Measurements from ENCODE around the gene SLC9A7. TPM values are rescaled to one million over a fixed set of nuclear protein-coding genes. Genes with fewer than 3 reads are reported as not detected.
A peak's percentile ranks its signal among the peaks of the same experiment; 100 is the strongest.

Gene SLC9A7
- total RNA-seq, 1 donor from 2014 or later = 3.5 TPM

GRCh38 chrX:46572340-46572936 lies 186.5 kb downstream of the SLC9A7 start:
- H3K9ac ChIP-seq = no peak overlapping the region
- peak overlapping the region; percentile 85 for H3K4me3 Mint-ChIP-seq
- peaks cover 12% of the 10 kb centered on the region for H3F3A ChIP-seq (ENCODE audit: low read depth)
- H3K4me2 ChIP-seq = no peak overlapping the region
- peaks cover 7% of the 10 kb centered on the region for H3K27me3 Mint-ChIP-seq (ENCODE audit: insufficient read depth, low read depth)
- peaks cover 2% of the 10 kb centered on the region for H3K36me3 Mint-ChIP-seq
- H3K27ac Mint-ChIP-seq = no peak overlapping the region
- peaks cover 19% of the 10 kb centered on the region for H3K27me3 ChIP-seq
- H4K20me1 ChIP-seq (ENCODE audit: low read depth) = peaks cover 9% of the 10 kb centered on the region
- DNase-seq (ENCODE audit: low spot score) = no peak
- H3K27ac ChIP-seq = no peak overlapping the region
- no peak overlapping the region for H3K4me3 ChIP-seq
- H3K79me2 ChIP-seq (ENCODE audit: low read depth) = no peaks in the 10 kb centered on the region
- no peaks in the 10 kb centered on the region for H3K9me3 ChIP-seq (ENCODE audit: low read depth)
- peaks cover 16% of the 10 kb centered on the region for H3K4me1 Mint-ChIP-seq
- peaks cover 6% of the 10 kb centered on the region for H3K9me3 Mint-ChIP-seq
- no peaks in the 10 kb centered on the region for H3K36me3 ChIP-seq
- no peaks in the 10 kb centered on the region for H3K4me1 ChIP-seq
- no peak for TF ChIP-seq EZH2phosphoT487 (IDR thresholded peaks at IDR 0.05)
- TF ChIP-seq CTCF (IDR thresholded peaks at IDR 0.05) = no peak
- TF ChIP-seq EZH2 (IDR thresholded peaks at IDR 0.05) = no peak
- H2AFZ ChIP-seq (replicated peaks) = no peak overlapping the region

DNA sequence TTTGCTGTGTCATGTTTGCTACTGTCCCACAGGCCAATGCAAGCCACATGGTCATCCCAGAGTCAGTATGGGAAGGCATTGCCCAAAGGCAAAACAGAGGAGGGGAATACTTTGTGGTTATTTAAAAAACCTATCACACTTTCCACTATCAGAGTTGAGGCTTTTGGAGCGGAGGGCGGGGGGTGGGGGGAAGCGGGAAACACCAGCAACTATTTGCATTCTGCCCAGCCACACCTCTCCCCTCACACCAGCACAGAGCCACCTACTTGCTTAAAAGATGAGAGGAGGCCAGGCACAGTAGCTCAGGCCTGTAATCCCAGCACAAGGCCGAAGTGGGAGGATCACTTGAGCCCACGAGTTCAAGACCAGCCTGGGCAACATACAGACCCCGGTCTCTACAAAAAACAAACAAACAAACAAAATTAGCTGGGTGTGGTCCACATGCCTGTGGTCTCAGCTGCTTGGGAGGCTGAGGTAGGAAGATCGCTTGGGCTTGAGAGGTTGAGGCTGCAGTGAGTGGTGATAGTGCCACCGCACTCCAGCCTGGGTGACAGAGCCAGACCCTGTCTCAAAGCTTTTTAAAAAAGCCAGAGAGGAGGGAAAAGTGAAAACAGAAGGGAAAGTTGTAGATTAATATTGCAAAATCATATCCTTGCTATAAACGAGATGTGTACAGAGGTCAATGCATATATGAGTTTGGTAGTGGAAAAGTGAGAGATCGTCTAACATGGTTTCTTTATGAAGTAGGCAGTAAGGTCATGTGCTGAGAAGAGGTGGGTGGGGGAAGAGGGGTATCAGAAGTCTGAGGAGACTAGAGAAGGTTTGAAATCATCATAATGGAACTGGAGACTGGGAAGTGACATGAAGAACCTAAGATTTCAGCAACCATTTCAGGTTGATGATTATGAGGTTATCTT lies 187.2 kb downstream of the SLC9A7 start:
- TF ChIP-seq EZH2phosphoT487 (IDR thresholded peaks at IDR 0.05) = no peak
- TF ChIP-seq CTCF (IDR thresholded peaks at IDR 0.05) = no peak
- TF ChIP-seq EZH2 (IDR thresholded peaks at IDR 0.05) = no peak
- peaks cover 2% of the 10 kb centered on the region for H3K36me3 Mint-ChIP-seq
- H3K27me3 ChIP-seq = peaks cover 19% of the 10 kb centered on the region
- H3K9ac ChIP-seq = no peak overlapping the region
- no peak overlapping the region for H3K27ac Mint-ChIP-seq
- peaks cover 7% of the 10 kb centered on the region for H4K20me1 ChIP-seq (ENCODE audit: low read depth)
- H3K9me3 ChIP-seq (ENCODE audit: low read depth) = no peaks in the 10 kb centered on the region
- H3K9me3 Mint-ChIP-seq = peaks cover 6% of the 10 kb centered on the region
- no peaks in the 10 kb centered on the region for H3K36me3 ChIP-seq
- no peak overlapping the region for H3K4me3 ChIP-seq
- peaks cover 7% of the 10 kb centered on the region for H3K27me3 Mint-ChIP-seq (ENCODE audit: insufficient read depth, low read depth)
- H3K27ac ChIP-seq = no peak overlapping the region
- no peaks in the 10 kb centered on the region for H3K79me2 ChIP-seq (ENCODE audit: low read depth)
- no peak overlapping the region for H2AFZ ChIP-seq (replicated peaks)
- H3K4me1 Mint-ChIP-seq = peaks cover 15% of the 10 kb centered on the region
- DNase-seq (ENCODE audit: low spot score) = no peak
- H3K4me3 Mint-ChIP-seq = peak overlapping the region; percentile 70
- no peak overlapping the region for H3K4me2 ChIP-seq
- H3F3A ChIP-seq (ENCODE audit: low read depth) = peaks cover 12% of the 10 kb centered on the region
- no peaks in the 10 kb centered on the region for H3K4me1 ChIP-seq

- no peak overlapping the region for H3K9ac ChIP-seq
- H3K9me3 Mint-ChIP-seq = peaks cover 6% of the 10 kb centered on the region
Measured at GRCh38 chrX:46569621-46570020, 189.3 kb downstream of the SLC9A7 start.

More at GRCh38 chrX:46569621-46570020, 189.3 kb downstream of the SLC9A7 start:
- no peak overlapping the region for H3K4me3 ChIP-seq
- TF ChIP-seq EZH2 (IDR thresholded peaks at IDR 0.05) = no peak
- TF ChIP-seq CTCF (IDR thresholded peaks at IDR 0.05) = no peak
- TF ChIP-seq EZH2phosphoT487 (IDR thresholded peaks at IDR 0.05) = no peak
- no peaks in the 10 kb centered on the region for H3K36me3 ChIP-seq
- no peak overlapping the region for H3K27ac Mint-ChIP-seq
- no peaks in the 10 kb centered on the region for H3K4me1 ChIP-seq
- H3K4me3 Mint-ChIP-seq = no peak overlapping the region
- H3K27me3 ChIP-seq = peaks cover 6% of the 10 kb centered on the region
- no peaks in the 10 kb centered on the region for H3K9me3 ChIP-seq (ENCODE audit: low read depth)
- no peak overlapping the region for H3K27ac ChIP-seq
- H3K79me2 ChIP-seq (ENCODE audit: low read depth) = no peaks in the 10 kb centered on the region
- peaks cover 2% of the 10 kb centered on the region for H4K20me1 ChIP-seq (ENCODE audit: low read depth)
- no peak overlapping the region for H3K4me2 ChIP-seq
- H3K4me1 Mint-ChIP-seq = peaks cover 9% of the 10 kb centered on the region
- H3F3A ChIP-seq (ENCODE audit: low read depth) = peaks cover 12% of the 10 kb centered on the region
- H3K36me3 Mint-ChIP-seq = peaks cover 2% of the 10 kb centered on the region
- H2AFZ ChIP-seq (replicated peaks) = no peak overlapping the region
- peaks cover 7% of the 10 kb centered on the region for H3K27me3 Mint-ChIP-seq (ENCODE audit: insufficient read depth, low read depth)
- DNase-seq (ENCODE audit: low spot score) = no peak

Measured in neural progenitor cell (in vitro differentiated cells).